ENCODE results near the gene DSP. TPM values are rescaled to one million over a fixed set of nuclear protein-coding genes. Genes with fewer than 3 reads are reported as not detected.

The DSP gene
- total and polyA plus RNA-seq, 2 experiments from 2014 or later: 16.8 to 43.7 TPM

DNA sequence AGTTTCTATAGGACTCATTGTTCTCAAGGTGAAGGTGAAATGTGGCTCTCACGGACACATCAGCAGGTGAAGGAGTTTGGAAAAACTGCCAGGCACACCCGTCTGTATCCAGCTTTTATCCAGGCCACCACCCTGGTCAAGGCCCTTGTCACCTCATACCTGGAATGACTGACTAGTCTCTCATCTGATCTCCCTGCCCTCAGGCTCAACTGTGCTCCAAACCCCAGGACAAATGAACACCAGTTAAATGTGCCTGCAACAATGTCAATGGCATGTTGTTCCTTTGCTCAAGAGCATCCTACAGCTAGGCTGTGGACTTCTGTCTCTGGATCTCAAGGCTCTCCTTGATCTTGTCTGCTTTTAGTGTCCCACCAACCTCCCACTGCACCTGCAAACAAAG is 47.6 kb upstream of the DSP start:
- DNase-seq (ENCODE audit: low spot score): no peak
- peaks cover 3% of the 10 kb centered on the region for H3K27me3 Mint-ChIP-seq (ENCODE audit: insufficient read depth, low read depth, poor library complexity)
- no peaks in the 10 kb centered on the region for H3K4me1 Mint-ChIP-seq
- H3K27me3 ChIP-seq (ENCODE audit: insufficient read depth): no peaks in the 10 kb centered on the region
- no peaks in the 10 kb centered on the region for H4K20me1 ChIP-seq (replicated peaks; ENCODE audit: insufficient read depth)
- ATAC-seq: no peak
- no peaks in the 10 kb centered on the region for H3K9me3 Mint-ChIP-seq
- H3K79me2 ChIP-seq (replicated peaks; ENCODE audit: insufficient read depth): no peaks in the 10 kb centered on the region
- no peaks in the 10 kb centered on the region for H3K36me3 ChIP-seq (ENCODE audit: insufficient read depth)
- H3K27ac ChIP-seq (ENCODE audit: low read depth): no peak overlapping the region
- no peaks in the 10 kb centered on the region for H3F3A ChIP-seq (replicated peaks; ENCODE audit: low read depth)
- no peaks in the 10 kb centered on the region for H3K4me1 ChIP-seq (ENCODE audit: insufficient read depth)
- H3K9me2 ChIP-seq (ENCODE audit: insufficient read depth): peaks cover 3% of the 10 kb centered on the region; the same call in 1 of the 2 replicates
- TF ChIP-seq POLR2AphosphoS5 (IDR thresholded peaks at IDR 0.05; ENCODE audit: low read depth) (no peak), CREB1 (CRISPR knock-in tag; IDR thresholded peaks at IDR 0.05; ENCODE audit: low read depth) (no peak), EZH2 (IDR thresholded peaks at IDR 0.05; ENCODE audit: low read depth, unreplicated experiment) (no peak), ZNF114 (CRISPR knock-in tag; IDR thresholded peaks at IDR 0.05) (no peak), EZH2phosphoT487 (IDR thresholded peaks at IDR 0.05; ENCODE audit: unreplicated experiment) (no peak), NANOG (IDR thresholded peaks at IDR 0.05; ENCODE audit: borderline replicate concordance) (no peak)
- TF ChIP-seq, protein P1, sequence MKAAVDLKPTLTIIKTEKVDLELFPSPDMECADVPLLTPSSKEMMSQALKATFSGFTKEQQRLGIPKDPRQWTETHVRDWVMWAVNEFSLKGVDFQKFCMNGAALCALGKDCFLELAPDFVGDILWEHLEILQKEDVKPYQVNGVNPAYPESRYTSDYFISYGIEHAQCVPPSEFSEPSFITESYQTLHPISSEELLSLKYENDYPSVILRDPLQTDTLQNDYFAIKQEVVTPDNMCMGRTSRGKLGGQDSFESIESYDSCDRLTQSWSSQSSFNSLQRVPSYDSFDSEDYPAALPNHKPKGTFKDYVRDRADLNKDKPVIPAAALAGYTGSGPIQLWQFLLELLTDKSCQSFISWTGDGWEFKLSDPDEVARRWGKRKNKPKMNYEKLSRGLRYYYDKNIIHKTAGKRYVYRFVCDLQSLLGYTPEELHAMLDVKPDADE (IDR thresholded peaks at IDR 0.05): no peak
- TF ChIP-seq, protein P2, sequence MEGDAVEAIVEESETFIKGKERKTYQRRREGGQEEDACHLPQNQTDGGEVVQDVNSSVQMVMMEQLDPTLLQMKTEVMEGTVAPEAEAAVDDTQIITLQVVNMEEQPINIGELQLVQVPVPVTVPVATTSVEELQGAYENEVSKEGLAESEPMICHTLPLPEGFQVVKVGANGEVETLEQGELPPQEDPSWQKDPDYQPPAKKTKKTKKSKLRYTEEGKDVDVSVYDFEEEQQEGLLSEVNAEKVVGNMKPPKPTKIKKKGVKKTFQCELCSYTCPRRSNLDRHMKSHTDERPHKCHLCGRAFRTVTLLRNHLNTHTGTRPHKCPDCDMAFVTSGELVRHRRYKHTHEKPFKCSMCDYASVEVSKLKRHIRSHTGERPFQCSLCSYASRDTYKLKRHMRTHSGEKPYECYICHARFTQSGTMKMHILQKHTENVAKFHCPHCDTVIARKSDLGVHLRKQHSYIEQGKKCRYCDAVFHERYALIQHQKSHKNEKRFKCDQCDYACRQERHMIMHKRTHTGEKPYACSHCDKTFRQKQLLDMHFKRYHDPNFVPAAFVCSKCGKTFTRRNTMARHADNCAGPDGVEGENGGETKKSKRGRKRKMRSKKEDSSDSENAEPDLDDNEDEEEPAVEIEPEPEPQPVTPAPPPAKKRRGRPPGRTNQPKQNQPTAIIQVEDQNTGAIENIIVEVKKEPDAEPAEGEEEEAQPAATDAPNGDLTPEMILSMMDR (conservative IDR thresholded peaks at IDR 0.05; ENCODE audit: low read depth in 2 of 2): no peak
- TF ChIP-seq, protein P3, sequence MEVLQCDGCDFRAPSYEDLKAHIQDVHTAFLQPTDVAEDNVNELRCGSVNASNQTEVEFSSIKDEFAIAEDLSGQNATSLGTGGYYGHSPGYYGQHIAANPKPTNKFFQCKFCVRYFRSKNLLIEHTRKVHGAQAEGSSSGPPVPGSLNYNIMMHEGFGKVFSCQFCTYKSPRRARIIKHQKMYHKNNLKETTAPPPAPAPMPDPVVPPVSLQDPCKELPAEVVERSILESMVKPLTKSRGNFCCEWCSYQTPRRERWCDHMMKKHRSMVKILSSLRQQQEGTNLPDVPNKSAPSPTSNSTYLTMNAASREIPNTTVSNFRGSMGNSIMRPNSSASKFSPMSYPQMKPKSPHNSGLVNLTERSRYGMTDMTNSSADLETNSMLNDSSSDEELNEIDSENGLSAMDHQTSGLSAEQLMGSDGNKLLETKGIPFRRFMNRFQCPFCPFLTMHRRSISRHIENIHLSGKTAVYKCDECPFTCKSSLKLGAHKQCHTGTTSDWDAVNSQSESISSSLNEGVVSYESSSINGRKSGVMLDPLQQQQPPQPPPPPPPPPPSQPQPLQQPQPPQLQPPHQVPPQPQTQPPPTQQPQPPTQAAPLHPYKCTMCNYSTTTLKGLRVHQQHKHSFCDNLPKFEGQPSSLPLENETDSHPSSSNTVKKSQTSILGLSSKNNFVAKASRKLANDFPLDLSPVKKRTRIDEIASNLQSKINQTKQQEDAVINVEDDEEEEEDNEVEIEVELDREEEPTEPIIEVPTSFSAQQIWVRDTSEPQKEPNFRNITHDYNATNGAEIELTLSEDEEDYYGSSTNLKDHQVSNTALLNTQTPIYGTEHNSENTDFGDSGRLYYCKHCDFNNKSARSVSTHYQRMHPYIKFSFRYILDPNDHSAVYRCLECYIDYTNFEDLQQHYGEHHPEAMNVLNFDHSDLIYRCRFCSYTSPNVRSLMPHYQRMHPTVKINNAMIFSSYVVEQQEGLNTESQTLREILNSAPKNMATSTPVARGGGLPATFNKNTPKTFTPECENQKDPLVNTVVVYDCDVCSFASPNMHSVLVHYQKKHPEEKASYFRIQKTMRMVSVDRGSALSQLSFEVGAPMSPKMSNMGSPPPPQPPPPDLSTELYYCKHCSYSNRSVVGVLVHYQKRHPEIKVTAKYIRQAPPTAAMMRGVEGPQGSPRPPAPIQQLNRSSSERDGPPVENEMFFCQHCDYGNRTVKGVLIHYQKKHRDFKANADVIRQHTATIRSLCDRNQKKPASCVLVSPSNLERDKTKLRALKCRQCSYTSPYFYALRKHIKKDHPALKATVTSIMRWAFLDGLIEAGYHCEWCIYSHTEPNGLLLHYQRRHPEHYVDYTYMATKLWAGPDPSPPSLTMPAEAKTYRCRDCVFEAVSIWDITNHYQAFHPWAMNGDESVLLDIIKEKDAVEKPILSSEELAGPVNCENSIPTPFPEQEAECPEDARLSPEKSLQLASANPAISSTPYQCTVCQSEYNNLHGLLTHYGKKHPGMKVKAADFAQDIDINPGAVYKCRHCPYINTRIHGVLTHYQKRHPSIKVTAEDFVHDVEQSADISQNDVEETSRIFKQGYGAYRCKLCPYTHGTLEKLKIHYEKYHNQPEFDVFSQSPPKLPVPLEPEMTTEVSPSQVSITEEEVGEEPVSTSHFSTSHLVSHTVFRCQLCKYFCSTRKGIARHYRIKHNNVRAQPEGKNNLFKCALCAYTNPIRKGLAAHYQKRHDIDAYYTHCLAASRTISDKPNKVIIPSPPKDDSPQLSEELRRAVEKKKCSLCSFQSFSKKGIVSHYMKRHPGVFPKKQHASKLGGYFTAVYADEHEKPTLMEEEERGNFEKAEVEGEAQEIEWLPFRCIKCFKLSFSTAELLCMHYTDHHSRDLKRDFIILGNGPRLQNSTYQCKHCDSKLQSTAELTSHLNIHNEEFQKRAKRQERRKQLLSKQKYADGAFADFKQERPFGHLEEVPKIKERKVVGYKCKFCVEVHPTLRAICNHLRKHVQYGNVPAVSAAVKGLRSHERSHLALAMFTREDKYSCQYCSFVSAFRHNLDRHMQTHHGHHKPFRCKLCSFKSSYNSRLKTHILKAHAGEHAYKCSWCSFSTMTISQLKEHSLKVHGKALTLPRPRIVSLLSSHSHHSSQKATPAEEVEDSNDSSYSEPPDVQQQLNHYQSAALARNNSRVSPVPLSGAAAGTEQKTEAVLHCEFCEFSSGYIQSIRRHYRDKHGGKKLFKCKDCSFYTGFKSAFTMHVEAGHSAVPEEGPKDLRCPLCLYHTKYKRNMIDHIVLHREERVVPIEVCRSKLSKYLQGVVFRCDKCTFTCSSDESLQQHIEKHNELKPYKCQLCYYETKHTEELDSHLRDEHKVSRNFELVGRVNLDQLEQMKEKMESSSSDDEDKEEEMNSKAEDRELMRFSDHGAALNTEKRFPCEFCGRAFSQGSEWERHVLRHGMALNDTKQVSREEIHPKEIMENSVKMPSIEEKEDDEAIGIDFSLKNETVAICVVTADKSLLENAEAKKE (CRISPR knock-in tag; IDR thresholded peaks at IDR 0.05): no peak
- H3K4me2 ChIP-seq: no peak overlapping the region
- H3K4me3 ChIP-seq: no peak overlapping the region
- no peaks in the 10 kb centered on the region for H3K36me3 Mint-ChIP-seq (ENCODE audit: low read depth)
- no peak overlapping the region for H2AFZ ChIP-seq
- no peak overlapping the region for H3K27ac Mint-ChIP-seq
- H3K4me3 Mint-ChIP-seq: no peak overlapping the region

Measured in GM23338 (cell line).